CD14-positive monocyte (primary cell): Measurements from ENCODE around the gene MISP3. TPM values are rescaled to one million over a fixed set of nuclear protein-coding genes. Genes with fewer than 3 reads are reported as not detected.

ENCODE experiments used
- DNase-seq, 3 donors: peaks; one replicate each; pipeline ENCODE4 v3.0.0-alpha.2; 2011 to 2022
- H2AFZ ChIP-seq: 2 replicates; pipeline ENCODE4 v1.6.0; 2012; ENCODE audit warnings: mild to moderate bottlenecking, low read depth, low read length, inconsistent platforms; ENCODE audit not compliant: insufficient read depth, poor library complexity, severe bottlenecking
- H3K27ac ChIP-seq, 2 donors: 1 replicate in 1 of 2; 2 replicates in 1 of 2; pipeline ENCODE4 v1.5.1; 2012 to 2013; ENCODE audit warnings: low read length in 2 of 2, control low read depth in 1 of 2, inconsistent platforms in 1 of 2, low read depth in 1 of 2, mild to moderate bottlenecking in 1 of 2
- H3K27me3 ChIP-seq, 2 donors: one replicate each; pipeline versions ENCODE4 v1.6.0 to v1.6.1; 2011 to 2013; ENCODE audit warnings: low read length in 2 of 2; ENCODE audit not compliant: control insufficient read depth in 2 of 2, insufficient read depth in 2 of 2
- H3K36me3 ChIP-seq, 2 donors: replicated peaks in 1 of 2; 1 replicate in 1 of 2; 2 replicates in 1 of 2; pipeline versions ENCODE4 v1.5.1 to v1.6.1; 2012 to 2013; ENCODE audit warnings: low read length in 2 of 2, control low read depth in 1 of 2, inconsistent platforms in 1 of 2, mild to moderate bottlenecking in 1 of 2; ENCODE audit not compliant: insufficient read depth in 2 of 2, control insufficient read depth in 1 of 2
- H3K4me1 ChIP-seq, 2 donors: 1 replicate in 1 of 2; 2 replicates in 1 of 2; pipeline versions ENCODE4 v1.5.1 to v1.6.1; 2012 to 2013; ENCODE audit warnings: low read length in 2 of 2, control low read depth in 1 of 2, inconsistent platforms in 1 of 2, mild to moderate bottlenecking in 1 of 2, moderate library complexity in 1 of 2; ENCODE audit not compliant: insufficient read depth in 2 of 2, control insufficient read depth in 1 of 2
- H3K4me2 ChIP-seq: replicated peaks from 2 replicates; pipeline ENCODE3; 2012; ENCODE audit warnings: low read length, moderate library complexity, mild to moderate bottlenecking; ENCODE audit not compliant: poor library complexity, severe bottlenecking; ENCODE audit errors: extremely low read depth
- H3K4me3 ChIP-seq, 3 experiments: fragments of 200-600 bp in 1 of 3; sonication (generic) in 1 of 3; replicated peaks in 1 of 3; 1 replicate in 2 of 3; 2 replicates in 1 of 3; pipeline ENCODE4 v1.5.1; 2011 to 2013; ENCODE audit warnings: low read length in 3 of 3, mild to moderate bottlenecking in 3 of 3, control low read depth in 2 of 3, low read depth in 2 of 3, inconsistent platforms in 1 of 3, moderate library complexity in 1 of 3
- H3K79me2 ChIP-seq: 2 replicates; pipeline ENCODE4 v1.6.0; 2012; ENCODE audit warnings: mild to moderate bottlenecking, control low read depth, inconsistent platforms, low read length, moderate library complexity; ENCODE audit not compliant: insufficient read depth
- H3K9ac ChIP-seq: 2 replicates; pipeline ENCODE4 v1.6.0; 2017; ENCODE audit warnings: low read length, mild to moderate bottlenecking; ENCODE audit not compliant: insufficient read depth, poor library complexity, severe bottlenecking
- H3K9me3 ChIP-seq, 2 donors: replicated peaks in 1 of 2; 1 replicate in 1 of 2; 2 replicates in 1 of 2; pipeline versions ENCODE4 v1.5.1 to v1.6.1; 2012 to 2013; ENCODE audit warnings: low read length in 2 of 2, control low read depth in 1 of 2; ENCODE audit not compliant: control insufficient read depth in 1 of 2, insufficient read depth in 1 of 2
- H4K20me1 ChIP-seq: 2 replicates; pipeline ENCODE4 v1.6.0; 2012; ENCODE audit warnings: mild to moderate bottlenecking, low read length, control low read depth, moderate library complexity; ENCODE audit not compliant: insufficient read depth
- H3K27ac Mint-ChIP-seq, 7 donors: one replicate each; pipeline ENCODE4 v1.8.0; 2020; ENCODE audit warnings: mild to moderate bottlenecking in 7 of 7, mixed read lengths in 7 of 7, moderate library complexity in 6 of 7, inconsistent platforms in 2 of 7
- H3K27me3 Mint-ChIP-seq, 3 donors: one replicate each; pipeline ENCODE4 v1.8.0; 2021 to 2022; ENCODE audit warnings: low read depth in 3 of 3, mild to moderate bottlenecking in 3 of 3, mixed read lengths in 3 of 3, moderate library complexity in 3 of 3, inconsistent platforms in 1 of 3
- H3K36me3 Mint-ChIP-seq, 2 donors: one replicate each; pipeline ENCODE4 v1.8.0; 2020; ENCODE audit warnings: mixed read lengths in 2 of 2, inconsistent platforms in 1 of 2, mild to moderate bottlenecking in 1 of 2
- H3K4me1 Mint-ChIP-seq: one replicate; pipeline ENCODE4 v1.8.0; 2020; ENCODE audit warnings: mild to moderate bottlenecking, mixed read lengths
- H3K4me3 Mint-ChIP-seq, 2 donors: one replicate each; pipeline ENCODE4 v1.8.0; 2020; ENCODE audit warnings: mild to moderate bottlenecking in 2 of 2, mixed read lengths in 2 of 2, moderate library complexity in 1 of 2
- H3K9me3 Mint-ChIP-seq, 7 donors: one replicate each; pipeline ENCODE4 v1.8.0; 2020 to 2022; ENCODE audit warnings: mixed read lengths in 7 of 7, mild to moderate bottlenecking in 6 of 7, moderate library complexity in 6 of 7, inconsistent platforms in 2 of 7
- CTCF ChIP-seq: fragments of 200-600 bp; IDR thresholded peaks from one replicate; pipeline ENCODE4 v1.8.0; 2022; ENCODE audit warnings: antibody characterized with exemption, mild to moderate bottlenecking
- WGBS: methylation state at CpG from one replicate; pipeline ENCODE4 v1.1.5; 2013; ENCODE audit warnings: missing lambda C conversion rate; ENCODE audit not compliant: insufficient coverage; 5-methylcytosine and 5-hydroxymethylcytosine counted together
- intact Hi-C, 2 donors: fragments of 100-400 bp; cut with micrococcal nuclease; formaldehyde crosslinking; loops; one replicate each; pipeline versions ENCODE4 v1.15.0 to v1.15.1; 2023
- polyA plus RNA-seq, 3 donors: library from polyadenylated mRNA; depleted of rRNA in 1 of 3; unstranded in 2 of 3; stranded (reverse) in 1 of 3; fragments of 300-500 nt in 2 of 3; fragments of >200 nt in 1 of 3; fragmentation: Illumina TruSeq in 2 of 3; gene quantifications; 1 replicate in 2 of 3; 2 replicates in 1 of 3; pipeline ENCODE4 v1.2.3, GENCODE V29; 2012 to 2021

Gene MISP3
- polyA plus RNA-seq, 3 donors = 0.42 to 0.77 (median 0.52) TPM

- TF ChIP-seq CTCF = no peak
- H3K4me3 ChIP-seq = no peak overlapping the region
- H3K9ac ChIP-seq = no peak overlapping the region
- Mint-ChIP-seq H3K27me3 (peaks cover 27 to 32% (median 29%) of the 10 kb centered on the region in 3 donors), H3K27ac (no peak overlapping the region), H3K4me3 (no peak overlapping the region), H3K4me1 (peaks cover 9% of the 10 kb centered on the region), H3K9me3 (peaks cover 5 to 16% (median 10%) of the 10 kb centered on the region in 7 donors), H3K36me3 (peaks cover 48 to 60% of the 10 kb centered on the region in 2 donors)
- H3K27ac ChIP-seq = no peak overlapping the region
- peaks cover 0 to 15% of the 10 kb centered on the region in 2 donors for H3K27me3 ChIP-seq
- no peaks in the 10 kb centered on the region for H3K79me2 ChIP-seq
- H4K20me1 ChIP-seq = peaks cover 8% of the 10 kb centered on the region
- intact Hi-C loops = no loop called here
- no peak for DNase-seq
- H3K36me3 ChIP-seq = peaks cover 37 to 52% of the 10 kb centered on the region in 2 donors
- H2AFZ ChIP-seq = no peak overlapping the region
- H3K4me1 ChIP-seq = no peaks in the 10 kb centered on the region
- peaks cover 5 to 10% of the 10 kb centered on the region in 2 donors for H3K9me3 ChIP-seq
- WGBS = 95% methylated on average over 4 of the region's 9 CpGs
- no peak overlapping the region for H3K4me2 ChIP-seq
These were observed 20.6 kb upstream of the MISP3 start for GRCh38 chr19:14051980-14052379.

- peaks cover 7% of the 10 kb centered on the region for H3K4me1 Mint-ChIP-seq
- no peak overlapping the region for H3K4me2 ChIP-seq
- peaks cover 37 to 51% of the 10 kb centered on the region in 2 donors for H3K36me3 ChIP-seq
- intact Hi-C loops = no loop called here
- H3K9me3 Mint-ChIP-seq = peaks cover 5 to 16% (median 10%) of the 10 kb centered on the region in 7 donors
- H3K27me3 ChIP-seq = peaks cover 0 to 19% of the 10 kb centered on the region in 2 donors
- H3K4me3 Mint-ChIP-seq = no peak overlapping the region
- no peak overlapping the region for H2AFZ ChIP-seq
- WGBS = 100% methylated on average over 2 of the region's 6 CpGs
- H3K27ac ChIP-seq = no peak overlapping the region
- no peak overlapping the region for H3K4me3 ChIP-seq
- no peaks in the 10 kb centered on the region for H3K4me1 ChIP-seq
- H3K9me3 ChIP-seq = peaks cover 5 to 10% of the 10 kb centered on the region in 2 donors
- no peak for TF ChIP-seq CTCF
- H4K20me1 ChIP-seq = peaks cover 8% of the 10 kb centered on the region
- H3K9ac ChIP-seq = no peak overlapping the region
- DNase-seq = no peak
- peaks cover 44 to 55% of the 10 kb centered on the region in 2 donors for H3K36me3 Mint-ChIP-seq
- no peak overlapping the region for H3K27ac Mint-ChIP-seq
- peaks cover 30 to 36% (median 33%) of the 10 kb centered on the region in 3 donors for H3K27me3 Mint-ChIP-seq
- no peaks in the 10 kb centered on the region for H3K79me2 ChIP-seq
These were observed 20.1 kb upstream of the MISP3 start for GRCh38 chr19:14052470-14052869.
